Omental fat pad (tissue), 4 donors: ENCODE data around the gene GLI2. TPM values are rescaled to one million over a fixed set of nuclear protein-coding genes. Genes with fewer than 3 reads are reported as not detected.

ENCODE experiments used
- ATAC-seq: fragments of 150-250 bp; one replicate; pipeline ENCODE4 v1.9.1; 2016; ENCODE audit warnings: mild to moderate bottlenecking, moderate library complexity; ENCODE audit not compliant: low FRiP score
- DNase-seq: peaks from one replicate; pipeline ENCODE4 v3.0.0-alpha.2; 2019; ENCODE audit warnings: low spot score
- CTCF ChIP-seq, 3 donors: fragments of 450-650 bp; IDR thresholded peaks; one replicate each; pipeline ENCODE4 v1.5.1; 2016 to 2017; ENCODE audit warnings: antibody characterized with exemption in 3 of 3, mild to moderate bottlenecking in 3 of 3, moderate library complexity in 2 of 3
- total RNA-seq, 4 donors: library from RNA; depleted of rRNA; stranded (reverse); fragments of >200 nt; gene quantifications; one replicate each; pipeline ENCODE4 v1.1.0, GENCODE V29; 2016

The GLI2 gene
- total RNA-seq, 4 donors from 2014 or later: 1.3 to 2.4 (median 1.4) TPM

GRCh38 chr2:120765678-120766469 lies 30.2 kb downstream of the GLI2 start:
- DNase-seq: no peak
- TF ChIP-seq CTCF (IDR thresholded peaks at IDR 0.05): no peak
- peak; percentile 54 for ATAC-seq

- no peak for DNase-seq
- ATAC-seq: no peak
- no peak for TF ChIP-seq CTCF (IDR thresholded peaks at IDR 0.05)
These were observed 31.0 kb downstream of the GLI2 start for GRCh38 chr2:120766470-120767351.

GRCh38 chr2:120767486-120768005 lies 31.9 kb downstream of the GLI2 start:
- ATAC-seq (no peak), DNase-seq (no peak)
- no peak for TF ChIP-seq CTCF (IDR thresholded peaks at IDR 0.05)

- DNase-seq: no peak
These were observed 32.7 kb downstream of the GLI2 start for GRCh38 chr2:120768112-120769048.

GRCh38 chr2:120769076-120769786 lies 33.6 kb downstream of the GLI2 start:
- DNase-seq (no peak), ATAC-seq (no peak)
- no peak for TF ChIP-seq CTCF (IDR thresholded peaks at IDR 0.05)

More at GRCh38 chr2:120768112-120769048, 32.7 kb downstream of the GLI2 start:
- TF ChIP-seq CTCF (IDR thresholded peaks at IDR 0.05): no peak
- no peak for ATAC-seq

DNA sequence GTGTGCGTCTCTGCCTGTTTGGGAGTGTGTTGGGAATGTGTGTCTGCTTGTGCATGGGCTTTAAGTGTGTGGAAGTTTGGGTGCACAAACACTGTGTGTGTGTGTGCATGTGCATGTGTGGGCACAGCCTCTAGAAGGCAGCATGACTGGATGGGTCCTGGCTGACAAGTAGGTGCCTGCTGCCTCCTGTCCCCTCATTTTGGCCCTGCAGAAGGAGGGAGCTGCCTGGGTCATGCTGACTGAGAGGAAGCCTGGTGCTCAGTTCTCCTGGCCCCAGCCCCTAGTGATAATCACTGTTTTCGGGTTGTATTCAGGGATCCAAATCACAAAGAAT lies 34.1 kb downstream of the GLI2 start:
- no peak for TF ChIP-seq CTCF (IDR thresholded peaks at IDR 0.05)
- no peak for DNase-seq
- no peak for ATAC-seq
